GM12878 (cell line): ENCODE measurements around the gene GPR146. TPM values are rescaled to one million over a fixed set of nuclear protein-coding genes. Genes with fewer than 3 reads are reported as not detected.

Experiments used
- DPF2 ChIP-seq: fragments of 450-650 bp; IDR thresholded peaks from 2 replicates; pipeline ENCODE4 v1.6.1; 2017; ENCODE audit warnings: mild to moderate bottlenecking
- EGR1 ChIP-seq, 2 experiments: IDR thresholded peaks; 1 replicate in 1 of 2; 2 replicates in 1 of 2; pipeline ENCODE4 v1.6.1; 2011 to 2012; ENCODE audit warnings: low read depth in 2 of 2, low read length in 2 of 2, borderline replicate concordance in 1 of 2, mild to moderate bottlenecking in 1 of 2, moderate library complexity in 1 of 2
- ETV6 ChIP-seq, 2 experiments: fragments of 450-650 bp in 1 of 2; IDR thresholded peaks in 1 of 2; conservative IDR thresholded peaks in 1 of 2; 2 replicates each; pipeline ENCODE4 v1.6.1; 2014; ENCODE audit warnings: antibody characterized with exemption in 1 of 2, borderline replicate concordance in 1 of 2, low read depth in 1 of 2, mild to moderate bottlenecking in 1 of 2, moderate library complexity in 1 of 2
- HDGF ChIP-seq: fragments of 450-650 bp; IDR thresholded peaks from 2 replicates; pipeline ENCODE4 v1.6.1; 2016; ENCODE audit warnings: antibody characterized with exemption
- IKZF2 ChIP-seq, 2 experiments: fragments of 450-650 bp; IDR thresholded peaks; 2 replicates each; pipeline ENCODE4 v1.6.1; 2017; ENCODE audit warnings: mild to moderate bottlenecking in 2 of 2, moderate library complexity in 2 of 2
- KDM1A ChIP-seq: fragments of 200-600 bp; sonication (generic); IDR thresholded peaks from 2 replicates; pipeline ENCODE4 v1.6.1; 2016; ENCODE audit warnings: borderline replicate concordance
- MAX ChIP-seq: IDR thresholded peaks from 2 replicates; pipeline ENCODE4 v1.6.1; 2012; ENCODE audit warnings: low read depth, low read length, improper control_type of control experiment
- MEF2B ChIP-seq: fragments of 450-650 bp; IDR thresholded peaks from 2 replicates; pipeline ENCODE4 v1.6.1; 2018; ENCODE audit warnings: mild to moderate bottlenecking, moderate library complexity; ENCODE audit not compliant: partially characterized antibody, poor library complexity, severe bottlenecking
- MYC ChIP-seq: IDR thresholded peaks from 2 replicates; pipeline ENCODE4 v1.6.1; 2011; ENCODE audit warnings: mild to moderate bottlenecking, low read length, moderate library complexity, inconsistent platforms; ENCODE audit not compliant: insufficient read depth, insufficient replicate concordance, insufficient read length, severe bottlenecking
- NR2F1 ChIP-seq: fragments of 450-650 bp; conservative IDR thresholded peaks from 2 replicates; pipeline ENCODE4 v1.6.1; 2017; ENCODE audit warnings: mild to moderate bottlenecking
- PAX5 ChIP-seq: IDR thresholded peaks from 2 replicates; pipeline ENCODE4 v1.6.1; 2011; ENCODE audit warnings: low read depth, low read length, borderline replicate concordance
- POLR2AphosphoS5 ChIP-seq: IDR thresholded peaks from 2 replicates; pipeline ENCODE4 v1.6.1; 2011; ENCODE audit warnings: mild to moderate bottlenecking, low read length, inconsistent platforms
- RAD21 ChIP-seq: IDR thresholded peaks from 2 replicates; pipeline ENCODE4 v1.6.1; 2011; ENCODE audit warnings: mild to moderate bottlenecking, low read depth, low read length, moderate library complexity; ENCODE audit not compliant: insufficient read depth
- TBL1XR1 ChIP-seq: IDR thresholded peaks from 2 replicates; pipeline ENCODE4 v1.6.1; 2012; ENCODE audit warnings: low read depth, low read length, improper control_type of control experiment
- YY1 ChIP-seq: IDR thresholded peaks from 2 replicates; pipeline ENCODE4 v1.6.1; 2011; ENCODE audit warnings: low read depth, mild to moderate bottlenecking, low read length
- ZNF207 ChIP-seq: fragments of 450-650 bp; IDR thresholded peaks from 2 replicates; pipeline ENCODE4 v1.6.1; 2014; ENCODE audit warnings: antibody characterized with exemption, mild to moderate bottlenecking, borderline replicate concordance
- ZNF384 ChIP-seq: IDR thresholded peaks from 2 replicates; pipeline ENCODE4 v1.6.1; 2012; ENCODE audit warnings: low read depth, mild to moderate bottlenecking, low read length, improper control_type of control experiment, borderline replicate concordance
- ZNF622 ChIP-seq: fragments of 450-650 bp; IDR thresholded peaks from 2 replicates; pipeline ENCODE4 v1.6.1; 2017; ENCODE audit warnings: mild to moderate bottlenecking, inconsistent platforms
- polyA plus RNA-seq, 11 experiments: library from polyadenylated mRNA; depleted of rRNA in 4 of 11; unstranded in 6 of 11; stranded (reverse) in 5 of 11; fragments of >200 nt; fragmentation: Nextera tagmentation in 4 of 11; fragmentation: Illumina TruSeq in 1 of 11; extraction: Ambion mirVana in 4 of 11; extraction: Trizol in 1 of 11; gene quantifications; 1 replicate in 1 of 11; 2 replicates in 10 of 11; pipeline versions ENCODE4 v1.2.1 to v1.2.3, GENCODE V29; 2011 to 2016; ENCODE audit warnings: inconsistent platforms in 2 of 11, missing spikeins in 2 of 11, low read depth in 1 of 11
- total RNA-seq, 4 experiments: library from RNA; depleted of rRNA in 3 of 4; stranded (reverse); fragments of >200 nt in 3 of 4; fragmentation: Illumina TruSeq in 1 of 4; extraction: Trizol in 1 of 4; gene quantifications; 2 replicates each; pipeline versions ENCODE4 v1.2.1 to v1.2.3, GENCODE V29; 2013 to 2021
- TF ChIP-seq, protein P1 (sequence below): fragments of 450-650 bp; IDR thresholded peaks from 2 replicates; pipeline ENCODE4 v1.6.1; 2017; ENCODE audit warnings: mild to moderate bottlenecking
- TF ChIP-seq, protein P2 (sequence below): fragments of 450-650 bp; IDR thresholded peaks from 2 replicates; pipeline ENCODE4 v1.6.1; 2016; ENCODE audit warnings: mild to moderate bottlenecking
- TF ChIP-seq, protein P3 (sequence below): fragments of 450-650 bp; IDR thresholded peaks from 2 replicates; pipeline ENCODE4 v1.6.1; 2017; ENCODE audit warnings: mild to moderate bottlenecking, moderate library complexity

Gene GPR146
- total and polyA plus RNA-seq, 10 of the 15 experiments (the other 5 are each of a cell fraction or from before 2014, with no cell fraction given): 0.19 to 12.0 (median 0.54) TPM; not detected in 2

GRCh38 chr7:1086588-1087464 lies 42.5 kb downstream of the GPR146 start (continued):
- peak in 1 of 2 experiments; percentile 63; a peak in 1 of 3 replicates for TF ChIP-seq EGR1 (IDR thresholded peaks at IDR 0.05; ENCODE audit: borderline replicate concordance in 1 of 2, low read depth in 2 of 2, low read length in 2 of 2)
- peak; percentile 44; the same call in 1 of the 2 replicates for TF ChIP-seq NR2F1
- TF ChIP-seq ETV6 (conservative IDR thresholded peaks at IDR 0.05 in 1 of 2, IDR thresholded peaks at IDR 0.05 in 1 of 2; ENCODE audit: borderline replicate concordance in 1 of 2, low read depth in 1 of 2): peak in 1 of 2 experiments; percentile 41; a peak in 1 of 4 replicates
- peak; percentile 99 for TF ChIP-seq MEF2B
- no peak for TF ChIP-seq MAX
- peak; percentile 21 for TF ChIP-seq MYC
- TF ChIP-seq YY1: peak; percentile 92
- TF ChIP-seq, protein P1, sequence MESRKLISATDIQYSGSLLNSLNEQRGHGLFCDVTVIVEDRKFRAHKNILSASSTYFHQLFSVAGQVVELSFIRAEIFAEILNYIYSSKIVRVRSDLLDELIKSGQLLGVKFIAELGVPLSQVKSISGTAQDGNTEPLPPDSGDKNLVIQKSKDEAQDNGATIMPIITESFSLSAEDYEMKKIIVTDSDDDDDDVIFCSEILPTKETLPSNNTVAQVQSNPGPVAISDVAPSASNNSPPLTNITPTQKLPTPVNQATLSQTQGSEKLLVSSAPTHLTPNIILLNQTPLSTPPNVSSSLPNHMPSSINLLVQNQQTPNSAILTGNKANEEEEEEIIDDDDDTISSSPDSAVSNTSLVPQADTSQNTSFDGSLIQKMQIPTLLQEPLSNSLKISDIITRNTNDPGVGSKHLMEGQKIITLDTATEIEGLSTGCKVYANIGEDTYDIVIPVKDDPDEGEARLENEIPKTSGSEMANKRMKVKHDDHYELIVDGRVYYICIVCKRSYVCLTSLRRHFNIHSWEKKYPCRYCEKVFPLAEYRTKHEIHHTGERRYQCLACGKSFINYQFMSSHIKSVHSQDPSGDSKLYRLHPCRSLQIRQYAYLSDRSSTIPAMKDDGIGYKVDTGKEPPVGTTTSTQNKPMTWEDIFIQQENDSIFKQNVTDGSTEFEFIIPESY: 0 out of 2 replicates have a peak, but pooled peaks have one; percentile 55
- peak; percentile 81 for TF ChIP-seq DPF2
- TF ChIP-seq, protein P2, sequence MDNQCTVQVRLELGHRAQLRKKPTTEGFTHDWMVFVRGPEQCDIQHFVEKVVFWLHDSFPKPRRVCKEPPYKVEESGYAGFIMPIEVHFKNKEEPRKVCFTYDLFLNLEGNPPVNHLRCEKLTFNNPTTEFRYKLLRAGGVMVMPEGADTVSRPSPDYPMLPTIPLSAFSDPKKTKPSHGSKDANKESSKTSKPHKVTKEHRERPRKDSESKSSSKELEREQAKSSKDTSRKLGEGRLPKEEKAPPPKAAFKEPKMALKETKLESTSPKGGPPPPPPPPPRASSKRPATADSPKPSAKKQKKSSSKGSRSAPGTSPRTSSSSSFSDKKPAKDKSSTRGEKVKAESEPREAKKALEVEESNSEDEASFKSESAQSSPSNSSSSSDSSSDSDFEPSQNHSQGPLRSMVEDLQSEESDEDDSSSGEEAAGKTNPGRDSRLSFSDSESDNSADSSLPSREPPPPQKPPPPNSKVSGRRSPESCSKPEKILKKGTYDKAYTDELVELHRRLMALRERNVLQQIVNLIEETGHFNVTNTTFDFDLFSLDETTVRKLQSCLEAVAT: peak; percentile 57; the same call in 1 of the 2 replicates
- TF ChIP-seq ZNF622: no peak
- peak; percentile 44; the same call in 1 of the 2 replicates for TF ChIP-seq POLR2AphosphoS5
- no peak for TF ChIP-seq KDM1A
- TF ChIP-seq HDGF: 0 out of 2 replicates have a peak, but pooled peaks have one; percentile 72
- TF ChIP-seq, protein P3, sequence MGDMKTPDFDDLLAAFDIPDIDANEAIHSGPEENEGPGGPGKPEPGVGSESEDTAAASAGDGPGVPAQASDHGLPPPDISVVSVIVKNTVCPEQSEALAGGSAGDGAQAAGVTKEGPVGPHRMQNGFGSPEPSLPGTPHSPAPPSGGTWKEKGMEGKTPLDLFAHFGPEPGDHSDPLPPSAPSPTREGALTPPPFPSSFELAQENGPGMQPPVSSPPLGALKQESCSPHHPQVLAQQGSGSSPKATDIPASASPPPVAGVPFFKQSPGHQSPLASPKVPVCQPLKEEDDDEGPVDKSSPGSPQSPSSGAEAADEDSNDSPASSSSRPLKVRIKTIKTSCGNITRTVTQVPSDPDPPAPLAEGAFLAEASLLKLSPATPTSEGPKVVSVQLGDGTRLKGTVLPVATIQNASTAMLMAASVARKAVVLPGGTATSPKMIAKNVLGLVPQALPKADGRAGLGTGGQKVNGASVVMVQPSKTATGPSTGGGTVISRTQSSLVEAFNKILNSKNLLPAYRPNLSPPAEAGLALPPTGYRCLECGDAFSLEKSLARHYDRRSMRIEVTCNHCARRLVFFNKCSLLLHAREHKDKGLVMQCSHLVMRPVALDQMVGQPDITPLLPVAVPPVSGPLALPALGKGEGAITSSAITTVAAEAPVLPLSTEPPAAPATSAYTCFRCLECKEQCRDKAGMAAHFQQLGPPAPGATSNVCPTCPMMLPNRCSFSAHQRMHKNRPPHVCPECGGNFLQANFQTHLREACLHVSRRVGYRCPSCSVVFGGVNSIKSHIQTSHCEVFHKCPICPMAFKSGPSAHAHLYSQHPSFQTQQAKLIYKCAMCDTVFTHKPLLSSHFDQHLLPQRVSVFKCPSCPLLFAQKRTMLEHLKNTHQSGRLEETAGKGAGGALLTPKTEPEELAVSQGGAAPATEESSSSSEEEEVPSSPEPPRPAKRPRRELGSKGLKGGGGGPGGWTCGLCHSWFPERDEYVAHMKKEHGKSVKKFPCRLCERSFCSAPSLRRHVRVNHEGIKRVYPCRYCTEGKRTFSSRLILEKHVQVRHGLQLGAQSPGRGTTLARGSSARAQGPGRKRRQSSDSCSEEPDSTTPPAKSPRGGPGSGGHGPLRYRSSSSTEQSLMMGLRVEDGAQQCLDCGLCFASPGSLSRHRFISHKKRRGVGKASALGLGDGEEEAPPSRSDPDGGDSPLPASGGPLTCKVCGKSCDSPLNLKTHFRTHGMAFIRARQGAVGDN: peak; percentile 84
- peak; percentile 80 for TF ChIP-seq PAX5
- TF ChIP-seq IKZF2 (IDR thresholded peaks at IDR 0.05): peak; percentile 46 to 54; a peak in 2 of 4 replicates
- 0 out of 2 replicates have a peak, but pooled peaks have one; percentile 57 for TF ChIP-seq ZNF207
- peak; percentile 57; the same call in 1 of the 2 replicates for TF ChIP-seq RAD21
- TF ChIP-seq TBL1XR1: peak; percentile 86; the same call in 1 of the 2 replicates
- no peak for TF ChIP-seq ZNF384
